WTC11 (cell line): ENCODE results near the gene TRMT2B. TPM values are rescaled to one million over a fixed set of nuclear protein-coding genes. Genes with fewer than 3 reads are reported as not detected.

Source experiments
- ATAC-seq: fragments of 200-7000 bp; cut with Tn5 transposase; 2 replicates; pipeline ENCODE4 v1.10.0; 2021; ENCODE audit warnings: mild to moderate bottlenecking, moderate library complexity
- CTCF ChIA-PET: fragments of 300-600 bp; sonication (Branson Sonifier 250); formaldehyde crosslinking; loops from one replicate; lab custom pipeline; 2021; ENCODE audit warnings: antibody characterized with exemption; lab: Charles Lee
- POLR2A ChIA-PET: fragments of 350-600 bp; sonication (Branson Sonifier 250); formaldehyde crosslinking; loops from one replicate; lab custom pipeline; 2021; ENCODE audit warnings: antibody characterized with exemption; lab: Charles Lee
- DNase-seq: peaks from one replicate; pipeline ENCODE4 v3.0.0; 2021; ENCODE audit warnings: low spot score
- H3K27ac Mint-ChIP-seq: 2 replicates; pipeline ENCODE4 v1.8.0; 2021; ENCODE audit warnings: mixed read lengths
- H3K27me3 Mint-ChIP-seq: 2 replicates; pipeline ENCODE4 v1.8.0; 2021; ENCODE audit warnings: low read depth, mild to moderate bottlenecking, moderate library complexity, mixed read lengths
- H3K36me3 Mint-ChIP-seq: 2 replicates; pipeline ENCODE4 v1.8.0; 2021; ENCODE audit warnings: mixed read lengths
- H3K4me1 Mint-ChIP-seq: 2 replicates; pipeline ENCODE4 v1.8.0; 2022; ENCODE audit warnings: mixed read lengths
- H3K4me3 Mint-ChIP-seq: 2 replicates; pipeline ENCODE4 v1.8.0; 2021; ENCODE audit warnings: mild to moderate bottlenecking, moderate library complexity, mixed read lengths
- H3K9me3 Mint-ChIP-seq: 2 replicates; pipeline ENCODE4 v1.8.0; 2021; ENCODE audit warnings: mixed read lengths
- CDX4 ChIP-seq: fragments of 250-450 bp; sonication (Bioruptor Pico); IDR thresholded peaks from 2 replicates; pipeline ENCODE4 v1.9.0; 2021; ENCODE audit warnings: moderate library complexity, mild to moderate bottlenecking, inconsistent platforms, borderline replicate concordance
- E2F4 ChIP-seq: sonication (generic); formaldehyde crosslinking; IDR thresholded peaks from 2 replicates; pipeline ENCODE4 v1.8.1; 2022; ENCODE audit warnings: low read depth, mild to moderate bottlenecking, moderate library complexity, missing genetic modification reagents, borderline replicate concordance
- ELF4 ChIP-seq: sonication (generic); formaldehyde crosslinking; IDR thresholded peaks from 2 replicates; pipeline ENCODE4 v1.8.1; 2022; ENCODE audit warnings: low read depth, mild to moderate bottlenecking, moderate library complexity, missing genetic modification reagents
- EMX1 ChIP-seq: fragments of 250-450 bp; sonication (Bioruptor Pico); IDR thresholded peaks from 2 replicates; pipeline ENCODE4 v1.8.0; 2021; ENCODE audit warnings: mild to moderate bottlenecking
- ERG ChIP-seq: fragments of 250-450 bp; sonication (Bioruptor Pico); IDR thresholded peaks from 2 replicates; pipeline ENCODE4 v1.8.0; 2021; ENCODE audit warnings: mild to moderate bottlenecking
- FOXP4 ChIP-seq: sonication (generic); formaldehyde crosslinking; IDR thresholded peaks from 2 replicates; pipeline ENCODE4 v1.8.0; 2022; ENCODE audit warnings: mild to moderate bottlenecking, missing genetic modification reagents
- GABPB1 ChIP-seq: sonication (generic); formaldehyde crosslinking; IDR thresholded peaks from 2 replicates; pipeline ENCODE4 v1.8.1; 2023; ENCODE audit warnings: mild to moderate bottlenecking, missing genetic modification reagents
- GRHL2 ChIP-seq: fragments of 250-450 bp; sonication (Bioruptor Pico); IDR thresholded peaks from 2 replicates; pipeline ENCODE4 v1.8.0; 2022; ENCODE audit warnings: mild to moderate bottlenecking, moderate library complexity; ENCODE audit not compliant: insufficient replicate concordance, severe bottlenecking
- JAZF1 ChIP-seq: fragments of 250-450 bp; sonication (Bioruptor Pico); IDR thresholded peaks from 2 replicates; pipeline ENCODE4 v1.9.0; 2021; ENCODE audit warnings: moderate library complexity, mild to moderate bottlenecking, inconsistent platforms
- MYBL2 ChIP-seq: sonication (generic); formaldehyde crosslinking; IDR thresholded peaks from 2 replicates; pipeline ENCODE4 v1.8.1; 2023; ENCODE audit warnings: mild to moderate bottlenecking, moderate library complexity, missing genetic modification reagents
- RORB ChIP-seq: fragments of 250-450 bp; sonication (Bioruptor Pico); IDR thresholded peaks from 2 replicates; pipeline ENCODE4 v1.9.0; 2021; ENCODE audit warnings: mild to moderate bottlenecking
- SMAD4 ChIP-seq: sonication (generic); formaldehyde crosslinking; IDR thresholded peaks from 2 replicates; pipeline ENCODE4 v1.8.0; 2022; ENCODE audit warnings: mild to moderate bottlenecking, missing genetic modification reagents
- SP1 ChIP-seq: sonication (generic); formaldehyde crosslinking; conservative IDR thresholded peaks from 2 replicates; pipeline ENCODE4 v1.8.1; 2022; ENCODE audit warnings: missing genetic modification reagents
- STAT6 ChIP-seq: sonication (generic); formaldehyde crosslinking; conservative IDR thresholded peaks from 2 replicates; pipeline ENCODE4 v1.8.1; 2023; ENCODE audit warnings: mild to moderate bottlenecking, low read depth, missing genetic modification reagents, moderate library complexity
- TP53 ChIP-seq: sonication (generic); formaldehyde crosslinking; IDR thresholded peaks from 2 replicates; pipeline ENCODE4 v1.8.1; 2023; ENCODE audit warnings: mild to moderate bottlenecking, missing genetic modification reagents
- ZMAT4 ChIP-seq: fragments of 250-450 bp; sonication (Bioruptor Pico); IDR thresholded peaks from 2 replicates; pipeline ENCODE4 v1.9.0; 2021; ENCODE audit warnings: mild to moderate bottlenecking
- ZNF232 ChIP-seq: sonication (generic); formaldehyde crosslinking; IDR thresholded peaks from 2 replicates; pipeline ENCODE4 v1.8.0; 2022; ENCODE audit warnings: mild to moderate bottlenecking, missing genetic modification reagents
- ZNF263 ChIP-seq: sonication (generic); formaldehyde crosslinking; IDR thresholded peaks from 2 replicates; pipeline ENCODE4 v1.8.1; 2022; ENCODE audit warnings: low read depth, mild to moderate bottlenecking, moderate library complexity, missing genetic modification reagents
- ZNF317 ChIP-seq: sonication (generic); formaldehyde crosslinking; IDR thresholded peaks from 2 replicates; pipeline ENCODE4 v1.8.1; 2023; ENCODE audit warnings: low read depth, mild to moderate bottlenecking, moderate library complexity, missing genetic modification reagents, borderline replicate concordance
- ZNF671 ChIP-seq: fragments of 250-450 bp; sonication (Bioruptor Pico); IDR thresholded peaks from 2 replicates; pipeline ENCODE4 v1.8.0; 2021; ENCODE audit warnings: mild to moderate bottlenecking
- total RNA-seq: library from RNA; stranded (reverse); gene quantifications from 3 replicates; pipeline ENCODE4 v1.2.3, GENCODE V29; 2021
- TF ChIP-seq, protein P1 (sequence below): sonication (generic); formaldehyde crosslinking; IDR thresholded peaks from 2 replicates; pipeline ENCODE4 v1.8.1; 2022; ENCODE audit warnings: mild to moderate bottlenecking, moderate library complexity, missing genetic modification reagents
- TF ChIP-seq, protein P2 (sequence below): fragments of 200-600 bp; IDR thresholded peaks from 2 replicates; pipeline ENCODE4 v1.8.0; 2022; ENCODE audit warnings: antibody characterized with exemption

The TRMT2B gene
- total RNA-seq, 1 experiment from 2014 or later, result 14.3 TPM

DNA sequence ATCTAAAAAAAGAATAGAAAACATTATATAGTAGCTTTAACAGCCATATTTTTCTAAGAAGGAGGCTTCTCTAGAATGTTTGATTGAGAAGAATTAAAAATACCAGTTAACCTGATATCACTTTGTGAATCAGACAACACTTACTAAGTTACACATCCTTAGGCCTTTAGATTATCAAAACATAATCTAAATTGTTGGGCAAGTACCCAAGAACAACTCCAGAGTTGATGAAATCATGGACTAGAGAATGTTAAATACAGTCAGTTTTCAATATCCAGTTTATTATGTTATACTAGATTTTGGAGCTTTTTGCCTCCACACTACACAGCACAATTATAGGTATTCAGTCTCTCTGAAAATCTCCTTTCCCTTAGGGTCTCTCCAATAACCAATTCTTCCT, 42.8 kb downstream of the TRMT2B start (continued):
- TF ChIP-seq E2F4 (CRISPR knock-in tag) (no peak), GABPB1 (CRISPR knock-in tag) (no peak), ZNF671 (CRISPR knock-in tag) (no peak), ZNF263 (CRISPR knock-in tag) (no peak)
- TF ChIP-seq, all 79 proteins: peak for 0

GRCh38 chrX:100999451-100999850, 52.5 kb downstream of the TRMT2B start:
- TF ChIP-seq RORB (CRISPR knock-in tag) (no peak), FOXP4 (CRISPR knock-in tag) (no peak), ZNF232 (CRISPR knock-in tag) (no peak), ELF4 (no peak), STAT6 (CRISPR knock-in tag) (no peak)
- TF ChIP-seq, all 79 proteins: peak for 0
- no peaks in the 10 kb centered on the region for H3K27me3 Mint-ChIP-seq
- no peaks in the 10 kb centered on the region; the same call in 1 of the 2 replicates for H3K36me3 Mint-ChIP-seq
- no peaks in the 10 kb centered on the region for H3K9me3 Mint-ChIP-seq
- no peak overlapping the region for H3K4me3 Mint-ChIP-seq
- DNase-seq (no peak), ATAC-seq (no peak)
- H3K4me1 Mint-ChIP-seq, result no peaks in the 10 kb centered on the region
- ChIA-PET CTCF (no interaction called here), POLR2A (no interaction called here)
- no peak overlapping the region for H3K27ac Mint-ChIP-seq

- ChIA-PET CTCF (no interaction called here), POLR2A (no interaction called here)
- H3K4me1 Mint-ChIP-seq, result no peaks in the 10 kb centered on the region
- no peak overlapping the region for H3K4me3 Mint-ChIP-seq
- H3K9me3 Mint-ChIP-seq, result no peaks in the 10 kb centered on the region
- no peaks in the 10 kb centered on the region; the same call in 1 of the 2 replicates for H3K36me3 Mint-ChIP-seq
- DNase-seq (no peak), ATAC-seq (no peak)
- H3K27ac Mint-ChIP-seq, result no peak overlapping the region
- no peaks in the 10 kb centered on the region for H3K27me3 Mint-ChIP-seq
- no peak for TF ChIP-seq MYBL2
- TF ChIP-seq, protein P1, sequence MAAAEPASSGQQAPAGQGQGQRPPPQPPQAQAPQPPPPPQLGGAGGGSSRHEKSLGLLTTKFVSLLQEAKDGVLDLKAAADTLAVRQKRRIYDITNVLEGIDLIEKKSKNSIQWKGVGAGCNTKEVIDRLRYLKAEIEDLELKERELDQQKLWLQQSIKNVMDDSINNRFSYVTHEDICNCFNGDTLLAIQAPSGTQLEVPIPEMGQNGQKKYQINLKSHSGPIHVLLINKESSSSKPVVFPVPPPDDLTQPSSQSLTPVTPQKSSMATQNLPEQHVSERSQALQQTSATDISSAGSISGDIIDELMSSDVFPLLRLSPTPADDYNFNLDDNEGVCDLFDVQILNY (CRISPR knock-in tag), result no peak
- no peak for TF ChIP-seq SP1 (CRISPR knock-in tag)
- TF ChIP-seq ZNF317 (CRISPR knock-in tag), result no peak
- TF ChIP-seq GRHL2 (CRISPR knock-in tag), result no peak
- TF ChIP-seq, protein P2, sequence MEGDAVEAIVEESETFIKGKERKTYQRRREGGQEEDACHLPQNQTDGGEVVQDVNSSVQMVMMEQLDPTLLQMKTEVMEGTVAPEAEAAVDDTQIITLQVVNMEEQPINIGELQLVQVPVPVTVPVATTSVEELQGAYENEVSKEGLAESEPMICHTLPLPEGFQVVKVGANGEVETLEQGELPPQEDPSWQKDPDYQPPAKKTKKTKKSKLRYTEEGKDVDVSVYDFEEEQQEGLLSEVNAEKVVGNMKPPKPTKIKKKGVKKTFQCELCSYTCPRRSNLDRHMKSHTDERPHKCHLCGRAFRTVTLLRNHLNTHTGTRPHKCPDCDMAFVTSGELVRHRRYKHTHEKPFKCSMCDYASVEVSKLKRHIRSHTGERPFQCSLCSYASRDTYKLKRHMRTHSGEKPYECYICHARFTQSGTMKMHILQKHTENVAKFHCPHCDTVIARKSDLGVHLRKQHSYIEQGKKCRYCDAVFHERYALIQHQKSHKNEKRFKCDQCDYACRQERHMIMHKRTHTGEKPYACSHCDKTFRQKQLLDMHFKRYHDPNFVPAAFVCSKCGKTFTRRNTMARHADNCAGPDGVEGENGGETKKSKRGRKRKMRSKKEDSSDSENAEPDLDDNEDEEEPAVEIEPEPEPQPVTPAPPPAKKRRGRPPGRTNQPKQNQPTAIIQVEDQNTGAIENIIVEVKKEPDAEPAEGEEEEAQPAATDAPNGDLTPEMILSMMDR, result no peak
- TF ChIP-seq RORB (CRISPR knock-in tag), result no peak
- no peak for TF ChIP-seq GABPB1 (CRISPR knock-in tag)
- no peak for TF ChIP-seq ERG (CRISPR knock-in tag)
- no peak for TF ChIP-seq EMX1 (CRISPR knock-in tag)
- TF ChIP-seq JAZF1 (CRISPR knock-in tag), result no peak
- TF ChIP-seq TP53 (CRISPR knock-in tag), result no peak
- TF ChIP-seq ZMAT4 (CRISPR knock-in tag), result no peak
- TF ChIP-seq CDX4 (CRISPR knock-in tag), result no peak
- TF ChIP-seq SMAD4 (CRISPR knock-in tag), result no peak
These were observed 56.4 kb downstream of the TRMT2B start for GRCh38 chrX:100995469-100995868.
